Measurements from ENCODE around the gene DNAH2.

DNA sequence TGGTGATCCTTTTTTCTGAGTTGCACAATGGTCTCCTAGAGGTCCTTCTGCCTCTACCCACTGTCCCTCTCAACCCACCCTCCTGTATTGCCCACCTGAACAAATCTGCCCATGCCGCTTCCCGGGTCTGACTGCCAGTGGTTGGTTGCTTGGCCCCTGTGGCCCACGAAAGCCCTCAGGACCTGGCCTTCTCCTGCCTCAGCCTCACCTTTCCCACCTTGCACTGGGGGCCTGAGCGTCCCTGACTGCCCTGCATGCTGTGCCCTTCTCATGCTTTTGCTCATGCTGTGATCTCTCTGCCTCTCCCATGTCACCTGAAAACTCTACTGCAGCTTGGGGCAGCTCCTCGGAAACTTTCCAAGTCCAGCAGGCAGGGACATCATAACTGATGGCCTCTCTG is 102.7 kb downstream of the DNAH2 start:
- TF ChIP-seq, protein P1, sequence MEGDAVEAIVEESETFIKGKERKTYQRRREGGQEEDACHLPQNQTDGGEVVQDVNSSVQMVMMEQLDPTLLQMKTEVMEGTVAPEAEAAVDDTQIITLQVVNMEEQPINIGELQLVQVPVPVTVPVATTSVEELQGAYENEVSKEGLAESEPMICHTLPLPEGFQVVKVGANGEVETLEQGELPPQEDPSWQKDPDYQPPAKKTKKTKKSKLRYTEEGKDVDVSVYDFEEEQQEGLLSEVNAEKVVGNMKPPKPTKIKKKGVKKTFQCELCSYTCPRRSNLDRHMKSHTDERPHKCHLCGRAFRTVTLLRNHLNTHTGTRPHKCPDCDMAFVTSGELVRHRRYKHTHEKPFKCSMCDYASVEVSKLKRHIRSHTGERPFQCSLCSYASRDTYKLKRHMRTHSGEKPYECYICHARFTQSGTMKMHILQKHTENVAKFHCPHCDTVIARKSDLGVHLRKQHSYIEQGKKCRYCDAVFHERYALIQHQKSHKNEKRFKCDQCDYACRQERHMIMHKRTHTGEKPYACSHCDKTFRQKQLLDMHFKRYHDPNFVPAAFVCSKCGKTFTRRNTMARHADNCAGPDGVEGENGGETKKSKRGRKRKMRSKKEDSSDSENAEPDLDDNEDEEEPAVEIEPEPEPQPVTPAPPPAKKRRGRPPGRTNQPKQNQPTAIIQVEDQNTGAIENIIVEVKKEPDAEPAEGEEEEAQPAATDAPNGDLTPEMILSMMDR (IDR thresholded peaks at IDR 0.05; ENCODE audit: extremely low read depth in 1 of 2, insufficient read depth in 1 of 2, low read depth in 1 of 2, low read length in 2 of 2): no peak
- TF ChIP-seq POLR2A (IDR thresholded peaks at IDR 0.05; ENCODE audit: low read depth, low read length) (no peak), EZH2 (IDR thresholded peaks at IDR 0.05; ENCODE audit: borderline replicate concordance, low read depth, low read length, severe bottlenecking) (no peak), POLR2AphosphoS5 (IDR thresholded peaks at IDR 0.05; ENCODE audit: insufficient read depth, low read depth, low read length) (no peak)
- TF ChIP-seq, protein P2, sequence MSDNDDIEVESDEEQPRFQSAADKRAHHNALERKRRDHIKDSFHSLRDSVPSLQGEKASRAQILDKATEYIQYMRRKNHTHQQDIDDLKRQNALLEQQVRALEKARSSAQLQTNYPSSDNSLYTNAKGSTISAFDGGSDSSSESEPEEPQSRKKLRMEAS (IDR thresholded peaks at IDR 0.05; ENCODE audit: insufficient read depth, insufficient read length): no peak
